GM23338 (cell line): ENCODE results near the gene CRYL1. TPM values are rescaled to one million over a fixed set of nuclear protein-coding genes. Genes with fewer than 3 reads are reported as not detected.

Experiments used
- ATAC-seq: fragments of 200-7000 bp; cut with Tn5 transposase; 3 replicates; pipeline ENCODE4 v1.9.1; 2020
- DNase-seq: peaks from one replicate; pipeline ENCODE4 v3.0.0-alpha.2; 2015; ENCODE audit warnings: low spot score
- H2AFZ ChIP-seq: fragments of 200-600 bp; sonication (generic); 2 replicates; pipeline ENCODE4 v1.8.0; 2016; ENCODE audit warnings: antibody characterized with exemption, mild to moderate bottlenecking, moderate library complexity
- H3F3A ChIP-seq: fragments of 200-600 bp; sonication (generic); replicated peaks from 2 replicates; pipeline ENCODE4 v1.8.0; 2017; ENCODE audit warnings: antibody characterized with exemption, mixed run types, low read depth
- H3K27ac ChIP-seq: fragments of 200-600 bp; sonication (generic); 2 replicates; pipeline ENCODE4 v1.6.1; 2016; ENCODE audit warnings: low read depth
- H3K27me3 ChIP-seq: fragments of 200-600 bp; sonication (generic); 2 replicates; pipeline ENCODE4 v1.8.0; 2016; ENCODE audit warnings: mild to moderate bottlenecking, mixed run types, moderate library complexity; ENCODE audit not compliant: insufficient read depth
- H3K36me3 ChIP-seq: fragments of 200-600 bp; sonication (generic); 2 replicates; pipeline ENCODE4 v1.8.0; 2016; ENCODE audit warnings: mild to moderate bottlenecking; ENCODE audit not compliant: insufficient read depth
- H3K4me1 ChIP-seq: fragments of 200-600 bp; sonication (generic); 2 replicates; pipeline ENCODE4 v1.8.0; 2016; ENCODE audit warnings: mild to moderate bottlenecking, moderate library complexity; ENCODE audit not compliant: insufficient read depth
- H3K4me2 ChIP-seq: fragments of 200-600 bp; sonication (generic); 2 replicates; pipeline ENCODE4 v1.7.1; 2017; ENCODE audit warnings: mixed run types
- H3K4me3 ChIP-seq: fragments of 200-600 bp; sonication (generic); 2 replicates; pipeline ENCODE4 v1.6.1; 2016; ENCODE audit warnings: mixed run types
- H3K79me2 ChIP-seq: fragments of 200-600 bp; sonication (generic); replicated peaks from 2 replicates; pipeline ENCODE4 v1.8.0; 2017; ENCODE audit warnings: mild to moderate bottlenecking; ENCODE audit not compliant: insufficient read depth
- H3K9me2 ChIP-seq: fragments of 200-600 bp; sonication (generic); 2 replicates; pipeline ENCODE4 v1.8.0; 2017; ENCODE audit not compliant: insufficient read depth
- H4K20me1 ChIP-seq: fragments of 200-600 bp; sonication (generic); replicated peaks from 2 replicates; pipeline ENCODE4 v1.8.0; 2017; ENCODE audit warnings: mild to moderate bottlenecking; ENCODE audit not compliant: insufficient read depth
- H3K27ac Mint-ChIP-seq: 2 replicates; pipeline ENCODE4 v1.8.0; 2020; ENCODE audit warnings: inconsistent platforms, mild to moderate bottlenecking, moderate library complexity, mixed read lengths
- H3K27me3 Mint-ChIP-seq: 3 replicates; pipeline ENCODE4 v1.8.0; 2022; ENCODE audit warnings: low read depth, mild to moderate bottlenecking, moderate library complexity, mixed read lengths, inconsistent platforms; ENCODE audit not compliant: insufficient read depth, poor library complexity
- H3K36me3 Mint-ChIP-seq: 3 replicates; pipeline ENCODE4 v1.8.0; 2021; ENCODE audit warnings: low read depth, mild to moderate bottlenecking, inconsistent platforms, moderate library complexity, mixed read lengths
- H3K4me1 Mint-ChIP-seq: 3 replicates; pipeline ENCODE4 v1.8.0; 2020; ENCODE audit warnings: mild to moderate bottlenecking, inconsistent platforms, mixed read lengths
- H3K4me3 Mint-ChIP-seq: 3 replicates; pipeline ENCODE4 v1.8.0; 2021; ENCODE audit warnings: moderate library complexity, mild to moderate bottlenecking, inconsistent platforms, mixed read lengths
- H3K9me3 Mint-ChIP-seq: 3 replicates; pipeline ENCODE4 v1.8.0; 2020; ENCODE audit warnings: moderate library complexity, mild to moderate bottlenecking, inconsistent platforms, mixed read lengths
- CREB1 ChIP-seq: fragments of 250-450 bp; sonication (Bioruptor Pico); IDR thresholded peaks from 2 replicates; pipeline ENCODE4 v1.5.0; 2020; ENCODE audit warnings: low read depth, mild to moderate bottlenecking, moderate library complexity
- ETS1 ChIP-seq: IDR thresholded peaks from 2 replicates; pipeline ENCODE4 v1.6.1; 2016; ENCODE audit warnings: antibody characterized with exemption
- JUNB ChIP-seq: IDR thresholded peaks from one replicate; pipeline ENCODE4 v1.6.1; 2016; ENCODE audit warnings: antibody characterized with exemption; ENCODE audit not compliant: unreplicated experiment
- NANOG ChIP-seq: IDR thresholded peaks from 2 replicates; pipeline ENCODE4 v1.6.1; 2016; ENCODE audit warnings: antibody characterized with exemption, borderline replicate concordance
- POLR2AphosphoS5 ChIP-seq: IDR thresholded peaks from 2 replicates; pipeline ENCODE4 v1.6.1; 2016; ENCODE audit warnings: antibody characterized with exemption, low read depth
- REST ChIP-seq: IDR thresholded peaks from one replicate; pipeline ENCODE4 v1.6.1; 2018; ENCODE audit warnings: antibody characterized with exemption; ENCODE audit not compliant: unreplicated experiment
- ZNF114 ChIP-seq: fragments of 250-450 bp; sonication (Bioruptor Pico); IDR thresholded peaks from 2 replicates; pipeline ENCODE4 v1.5.0; 2020; ENCODE audit warnings: mild to moderate bottlenecking, moderate library complexity
- ZNF331 ChIP-seq: fragments of 250-450 bp; sonication (Bioruptor Pico); IDR thresholded peaks from 2 replicates; pipeline ENCODE4 v1.5.0; 2020; ENCODE audit warnings: low read depth, mild to moderate bottlenecking, moderate library complexity
- polyA plus RNA-seq: library from polyadenylated mRNA; unstranded; fragments of >200 nt; fragmentation: Nextera tagmentation; extraction: Ambion mirVana; gene quantifications from 2 replicates; pipeline ENCODE4 v1.2.1, GENCODE V29; 2016
- total RNA-seq: library from RNA; depleted of rRNA; stranded (reverse); fragments of >200 nt; shearing (Covaris generic); gene quantifications from 2 replicates; pipeline ENCODE4 v1.2.3, GENCODE V29; 2014
- TF ChIP-seq, protein P1 (sequence below), 2 experiments: fragments of 200-600 bp in 1 of 2; sonication (generic) in 1 of 2; conservative IDR thresholded peaks; 2 replicates each; pipeline versions ENCODE4 v1.5.1 to v1.6.1; 2016 to 2017; ENCODE audit warnings: antibody characterized with exemption in 2 of 2, low read depth in 2 of 2, mild to moderate bottlenecking in 2 of 2, moderate library complexity in 1 of 2

CRYL1 gene
- total and polyA plus RNA-seq, 2 experiments from 2014 or later: 2.2 to 2.6 TPM

- no peaks in the 10 kb centered on the region for H3K4me1 Mint-ChIP-seq
- H3K36me3 ChIP-seq: no peaks in the 10 kb centered on the region; the same call in 1 of the 2 replicates
Measured at GRCh38 chr13:20559659-20560356, 34.2 kb upstream of the CRYL1 start.

More at GRCh38 chr13:20559659-20560356, 34.2 kb upstream of the CRYL1 start:
- Histone ChIP-seq H3K79me2 (no peaks in the 10 kb centered on the region), H3K27ac (no peak overlapping the region), H4K20me1 (no peaks in the 10 kb centered on the region), H3K4me1 (no peaks in the 10 kb centered on the region), H3K4me2 (no peak overlapping the region), H3F3A (no peaks in the 10 kb centered on the region), H3K9me2 (no peaks in the 10 kb centered on the region; the same call in 1 of the 2 replicates), H3K4me3 (no peak overlapping the region), H2AFZ (no peak overlapping the region), H3K27me3 (no peaks in the 10 kb centered on the region)
- TF ChIP-seq POLR2AphosphoS5: no peak
- no peak for TF ChIP-seq REST
- TF ChIP-seq JUNB: no peak
- TF ChIP-seq NANOG: no peak
- TF ChIP-seq CREB1: no peak
- TF ChIP-seq ZNF331: no peak
- TF ChIP-seq ETS1: no peak
- TF ChIP-seq, protein P1, sequence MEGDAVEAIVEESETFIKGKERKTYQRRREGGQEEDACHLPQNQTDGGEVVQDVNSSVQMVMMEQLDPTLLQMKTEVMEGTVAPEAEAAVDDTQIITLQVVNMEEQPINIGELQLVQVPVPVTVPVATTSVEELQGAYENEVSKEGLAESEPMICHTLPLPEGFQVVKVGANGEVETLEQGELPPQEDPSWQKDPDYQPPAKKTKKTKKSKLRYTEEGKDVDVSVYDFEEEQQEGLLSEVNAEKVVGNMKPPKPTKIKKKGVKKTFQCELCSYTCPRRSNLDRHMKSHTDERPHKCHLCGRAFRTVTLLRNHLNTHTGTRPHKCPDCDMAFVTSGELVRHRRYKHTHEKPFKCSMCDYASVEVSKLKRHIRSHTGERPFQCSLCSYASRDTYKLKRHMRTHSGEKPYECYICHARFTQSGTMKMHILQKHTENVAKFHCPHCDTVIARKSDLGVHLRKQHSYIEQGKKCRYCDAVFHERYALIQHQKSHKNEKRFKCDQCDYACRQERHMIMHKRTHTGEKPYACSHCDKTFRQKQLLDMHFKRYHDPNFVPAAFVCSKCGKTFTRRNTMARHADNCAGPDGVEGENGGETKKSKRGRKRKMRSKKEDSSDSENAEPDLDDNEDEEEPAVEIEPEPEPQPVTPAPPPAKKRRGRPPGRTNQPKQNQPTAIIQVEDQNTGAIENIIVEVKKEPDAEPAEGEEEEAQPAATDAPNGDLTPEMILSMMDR (conservative IDR thresholded peaks at IDR 0.05; ENCODE audit: low read depth in 2 of 2): no peak
- TF ChIP-seq ZNF114 (CRISPR knock-in tag): no peak
- peaks cover 14% of the 10 kb centered on the region for H3K9me3 Mint-ChIP-seq
- no peak overlapping the region for H3K4me3 Mint-ChIP-seq
- peaks cover 5% of the 10 kb centered on the region for H3K27me3 Mint-ChIP-seq
- ATAC-seq: no peak
- peaks cover 11% of the 10 kb centered on the region for H3K36me3 Mint-ChIP-seq
- H3K27ac Mint-ChIP-seq: no peak overlapping the region
- DNase-seq: no peak
